Measurements from ENCODE around the gene SLK.

Gene SLK

DNA sequence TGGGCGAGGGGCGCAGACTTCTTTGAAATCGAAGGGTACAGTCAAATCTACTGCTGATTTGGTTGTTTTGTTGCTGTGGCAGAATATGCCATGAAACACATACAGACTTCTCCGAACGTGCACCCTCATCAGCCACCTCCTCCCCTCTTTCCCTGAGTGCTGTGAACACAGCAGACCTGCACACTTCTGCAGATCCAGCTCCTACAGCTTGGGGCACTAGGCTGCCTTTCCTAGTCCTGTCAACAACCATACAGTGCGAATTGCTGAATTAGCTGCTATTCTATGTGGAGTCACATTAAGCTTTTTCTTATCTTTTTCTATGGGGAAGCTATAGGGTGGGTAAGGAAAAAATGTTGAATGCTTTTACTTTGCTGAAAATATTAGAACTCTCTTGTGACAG is 61.2 kb downstream of the SLK start:
- Histone ChIP-seq H3K4me1 (no peaks in the 10 kb centered on the region), H3K9me3 (no peaks in the 10 kb centered on the region), H3K27me3 (no peaks in the 10 kb centered on the region), H3K27ac (no peak overlapping the region), H3K36me3 (peaks cover 28 to 79% (median 54%) of the 10 kb centered on the region in 3 donors), H3K4me3 (no peak overlapping the region)
- TF ChIP-seq, protein P1, sequence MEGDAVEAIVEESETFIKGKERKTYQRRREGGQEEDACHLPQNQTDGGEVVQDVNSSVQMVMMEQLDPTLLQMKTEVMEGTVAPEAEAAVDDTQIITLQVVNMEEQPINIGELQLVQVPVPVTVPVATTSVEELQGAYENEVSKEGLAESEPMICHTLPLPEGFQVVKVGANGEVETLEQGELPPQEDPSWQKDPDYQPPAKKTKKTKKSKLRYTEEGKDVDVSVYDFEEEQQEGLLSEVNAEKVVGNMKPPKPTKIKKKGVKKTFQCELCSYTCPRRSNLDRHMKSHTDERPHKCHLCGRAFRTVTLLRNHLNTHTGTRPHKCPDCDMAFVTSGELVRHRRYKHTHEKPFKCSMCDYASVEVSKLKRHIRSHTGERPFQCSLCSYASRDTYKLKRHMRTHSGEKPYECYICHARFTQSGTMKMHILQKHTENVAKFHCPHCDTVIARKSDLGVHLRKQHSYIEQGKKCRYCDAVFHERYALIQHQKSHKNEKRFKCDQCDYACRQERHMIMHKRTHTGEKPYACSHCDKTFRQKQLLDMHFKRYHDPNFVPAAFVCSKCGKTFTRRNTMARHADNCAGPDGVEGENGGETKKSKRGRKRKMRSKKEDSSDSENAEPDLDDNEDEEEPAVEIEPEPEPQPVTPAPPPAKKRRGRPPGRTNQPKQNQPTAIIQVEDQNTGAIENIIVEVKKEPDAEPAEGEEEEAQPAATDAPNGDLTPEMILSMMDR (IDR thresholded peaks at IDR 0.05) = no peak
- intact Hi-C loops (cut with DNase I; ENCODE audit: low total_unique reads) = no loop called here
- DNase-seq = no peak

DNA sequence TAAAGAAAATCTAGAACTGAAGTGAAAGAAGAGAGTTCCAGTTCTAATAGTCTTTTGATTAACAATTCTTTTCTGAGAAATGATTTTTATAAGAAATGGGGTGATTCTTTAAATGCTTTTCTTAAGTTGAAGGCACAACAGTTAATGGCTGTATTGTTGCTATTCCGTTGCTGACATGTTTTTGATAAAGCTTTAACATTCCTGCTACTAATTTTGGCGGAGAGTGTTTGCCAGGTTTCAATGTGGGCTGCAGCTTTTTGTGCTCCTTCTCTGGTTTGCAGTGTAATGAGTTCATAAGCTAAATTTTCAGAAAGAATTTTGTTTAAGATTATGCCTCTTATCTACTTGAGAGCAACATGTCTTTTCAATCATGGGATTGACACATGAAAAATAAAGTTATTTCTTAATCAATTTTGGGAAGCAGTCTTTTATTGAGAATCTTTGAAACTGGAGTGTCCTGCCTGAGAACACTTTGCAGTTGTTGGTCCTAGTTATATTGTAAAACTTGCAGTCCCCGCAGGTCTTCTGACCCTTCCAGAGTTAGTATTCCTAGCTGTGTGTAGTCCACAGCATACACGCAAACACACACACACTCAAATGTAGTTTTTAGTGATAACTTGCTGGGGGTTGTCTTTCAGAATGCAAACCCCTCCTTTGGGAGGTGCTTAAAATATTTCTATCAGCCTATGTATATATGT is 62.0 kb downstream of the SLK start:
- DNase-seq = no peak

DNA sequence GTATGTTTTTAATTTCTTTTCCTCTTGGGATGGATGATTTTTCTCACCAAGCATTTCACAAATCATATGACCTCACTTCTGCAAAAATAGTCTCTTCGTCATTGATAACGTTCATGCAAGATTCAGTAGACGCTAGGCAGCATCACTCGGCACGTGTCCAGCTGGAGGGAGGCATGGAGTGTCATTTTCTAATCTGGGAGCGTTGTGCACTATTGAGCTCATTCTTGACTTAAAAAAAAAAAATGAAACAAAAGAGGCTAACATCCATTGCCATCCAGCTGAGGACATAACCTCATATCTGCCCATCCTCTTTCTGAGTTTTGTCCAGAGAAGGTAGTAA is 62.6 kb downstream of the SLK start:
- Histone ChIP-seq H3K36me3 (peaks cover 15 to 66% (median 40%) of the 10 kb centered on the region in 3 donors), H3K27ac (no peak overlapping the region), H3K9me3 (no peaks in the 10 kb centered on the region), H3K4me3 (no peak overlapping the region), H3K4me1 (no peaks in the 10 kb centered on the region), H3K27me3 (no peaks in the 10 kb centered on the region)
- intact Hi-C loops (cut with DNase I; ENCODE audit: low total_unique reads) = no loop called here
- TF ChIP-seq, protein P1 (IDR thresholded peaks at IDR 0.05) = no peak
- DNase-seq = no peak

More for the DNA sequence above, 62.0 kb downstream of the SLK start:
- H3K27me3 ChIP-seq = no peaks in the 10 kb centered on the region
- peaks cover 20 to 71% (median 46%) of the 10 kb centered on the region in 3 donors for H3K36me3 ChIP-seq
- H3K27ac ChIP-seq = no peak overlapping the region
- no peak overlapping the region for H3K4me3 ChIP-seq
- H3K4me1 ChIP-seq = no peaks in the 10 kb centered on the region
- TF ChIP-seq, protein P1 (IDR thresholded peaks at IDR 0.05) = no peak
- no peaks in the 10 kb centered on the region for H3K9me3 ChIP-seq
- intact Hi-C loops (cut with DNase I; ENCODE audit: low total_unique reads) = no loop called here

DNA sequence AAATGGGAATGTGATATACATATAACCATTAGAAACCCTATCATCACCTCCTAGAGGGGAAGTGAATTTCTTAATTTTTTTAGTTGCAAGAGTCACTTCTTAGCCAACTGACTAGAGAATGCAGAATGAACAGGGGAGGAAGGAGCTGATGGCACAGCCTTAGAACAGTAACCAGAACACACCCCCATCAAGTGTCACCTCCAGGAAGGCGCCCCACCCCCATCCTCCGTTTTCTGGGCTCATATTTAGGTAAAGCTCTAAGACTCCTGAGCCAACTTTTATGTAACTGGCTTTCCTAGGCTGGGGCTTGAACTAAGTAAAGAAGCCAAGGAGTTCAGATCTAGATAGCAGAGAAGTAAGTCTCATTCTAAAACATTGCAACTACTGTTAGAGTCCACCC is 64.7 kb downstream of the SLK start:
- Histone ChIP-seq H3K36me3 (peaks cover 7 to 48% (median 27%) of the 10 kb centered on the region in 3 donors), H3K27ac (no peak overlapping the region), H3K4me1 (no peaks in the 10 kb centered on the region), H3K27me3 (no peaks in the 10 kb centered on the region), H3K4me3 (no peak overlapping the region), H3K9me3 (no peaks in the 10 kb centered on the region)
- no peak for DNase-seq
- intact Hi-C loops (cut with DNase I; ENCODE audit: low total_unique reads) = no loop called here
- TF ChIP-seq, protein P1 (IDR thresholded peaks at IDR 0.05) = no peak

DNA sequence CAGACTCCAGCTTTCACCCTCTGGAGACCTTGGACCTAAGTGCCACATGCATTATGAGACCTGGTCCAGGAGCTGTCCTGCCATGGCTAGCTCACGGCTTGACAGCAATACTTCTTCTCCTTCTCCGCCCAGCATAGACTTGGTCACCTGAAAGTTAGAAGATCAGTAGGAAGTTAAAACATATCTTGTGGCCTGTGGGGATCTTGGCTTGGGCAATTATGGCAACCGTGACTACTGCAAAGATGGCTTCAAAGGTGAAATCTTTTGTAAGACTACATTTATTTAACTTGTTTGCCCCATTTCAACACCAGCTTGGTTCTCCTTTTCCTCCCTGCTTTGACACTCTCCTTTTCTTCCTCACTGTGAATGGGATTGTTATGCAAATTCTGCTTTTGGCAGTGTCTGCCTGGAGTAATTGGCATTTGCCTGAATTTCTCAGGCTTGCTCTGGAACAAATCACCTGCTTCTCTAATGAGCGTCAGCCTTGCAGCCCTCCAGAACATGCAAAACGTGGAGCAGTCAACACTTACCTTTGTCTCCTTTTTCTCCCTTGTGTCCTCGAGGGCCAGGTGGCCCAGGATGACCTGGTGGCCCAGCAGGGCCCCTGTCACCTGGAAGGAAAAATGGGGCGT is 65.3 kb downstream of the SLK start:
- Histone ChIP-seq H3K27ac (no peak overlapping the region), H3K4me1 (no peaks in the 10 kb centered on the region), H3K36me3 (peaks cover 7 to 48% (median 23%) of the 10 kb centered on the region in 3 donors), H3K9me3 (no peaks in the 10 kb centered on the region), H3K27me3 (no peaks in the 10 kb centered on the region), H3K4me3 (no peak overlapping the region)
- TF ChIP-seq, protein P1 (IDR thresholded peaks at IDR 0.05) = no peak
- intact Hi-C loops (cut with DNase I; ENCODE audit: low total_unique reads) = no loop called here
- no peak for DNase-seq
